Left colon (tissue), 2 donors: ENCODE data around the gene TAOK1. TPM values are rescaled to one million over a fixed set of nuclear protein-coding genes. Genes with fewer than 3 reads are reported as not detected.
"Not testable (repeated sequence)": the region's sequence is repeated elsewhere in the genome, so short reads cannot be mapped to it uniquely, and the experiment has no call there.

Experiments
- ATAC-seq: fragments of 200-7000 bp; cut with Tn5 transposase; one replicate; pipeline ENCODE4 v1.9.1; 2020; ENCODE audit warnings: mild to moderate bottlenecking, moderate library complexity
- DNase-seq, 2 donors: peaks; one replicate each; pipeline ENCODE4 v3.0.0-alpha.2; 2020
- intact Hi-C, 2 donors: fragments of 100-400 bp; cut with DNase I in 1 of 2; cut with micrococcal nuclease in 1 of 2; formaldehyde crosslinking; loops; one replicate each; pipeline versions ENCODE4 v1.11.2 to v1.14.0; 2022; cut with DNase I, micrococcal nuclease
- total RNA-seq, 2 donors: library from RNA; stranded (reverse); fragmentation: NEBNext Ultra II Directional; extraction: Animal tissue kit (Norgen Biotek cat#: 25700); gene quantifications; one replicate each; pipeline ENCODE4 v1.2.1, GENCODE V29; 2021
- donor health status: DM: no; HTN: no; CAD: no.
- donor health status: DM: yes; HTN: yes; CAD: no.

The TAOK1 gene
- total RNA-seq, 2 donors from 2014 or later: 50.6 to 54.9 TPM

DNA sequence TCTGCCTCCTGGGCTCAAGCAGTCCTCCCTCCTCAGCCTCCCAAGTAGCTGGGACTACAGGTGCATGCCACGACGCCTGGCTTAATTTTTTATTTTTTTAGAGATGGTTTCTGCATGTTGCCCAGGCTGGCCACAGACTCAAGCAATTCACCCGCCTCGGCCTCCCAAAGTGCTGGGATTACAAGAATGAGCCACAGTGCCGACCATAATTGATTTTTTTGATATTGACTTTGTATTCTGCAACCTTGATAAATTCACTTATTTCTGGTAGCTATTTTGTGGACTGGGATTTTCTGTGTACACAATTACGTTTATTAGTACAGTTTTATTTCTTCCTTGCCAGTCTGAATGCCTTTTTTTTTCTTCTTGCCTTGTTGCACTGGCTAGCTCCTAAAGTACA, 30.0 kb downstream of the TAOK1 start:
- DNase-seq (no peak), ATAC-seq (no peak)
- intact Hi-C loops: no loop called here

DNA sequence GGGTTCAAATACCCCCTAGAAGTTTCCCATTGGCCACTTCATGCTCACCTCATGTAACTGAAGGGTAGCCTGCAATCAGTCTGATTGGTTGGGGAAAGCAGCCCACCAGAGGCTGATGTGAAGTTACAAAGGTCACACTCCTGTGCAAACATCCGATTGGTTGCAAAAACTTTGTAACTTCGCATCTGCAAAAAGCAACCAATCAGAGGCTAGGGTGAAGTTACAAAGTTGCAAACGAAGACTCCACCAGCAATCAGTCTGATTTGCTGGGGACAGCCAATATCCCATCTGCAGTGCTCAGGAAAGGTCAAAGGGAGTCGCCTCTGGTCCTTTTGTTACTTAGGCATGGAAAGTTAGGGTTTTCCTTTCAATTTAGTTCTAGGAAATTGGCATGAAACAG, 40.1 kb downstream of the TAOK1 start:
- DNase-seq (no peak), ATAC-seq (no peak)
- intact Hi-C loops: no loop called here

DNA sequence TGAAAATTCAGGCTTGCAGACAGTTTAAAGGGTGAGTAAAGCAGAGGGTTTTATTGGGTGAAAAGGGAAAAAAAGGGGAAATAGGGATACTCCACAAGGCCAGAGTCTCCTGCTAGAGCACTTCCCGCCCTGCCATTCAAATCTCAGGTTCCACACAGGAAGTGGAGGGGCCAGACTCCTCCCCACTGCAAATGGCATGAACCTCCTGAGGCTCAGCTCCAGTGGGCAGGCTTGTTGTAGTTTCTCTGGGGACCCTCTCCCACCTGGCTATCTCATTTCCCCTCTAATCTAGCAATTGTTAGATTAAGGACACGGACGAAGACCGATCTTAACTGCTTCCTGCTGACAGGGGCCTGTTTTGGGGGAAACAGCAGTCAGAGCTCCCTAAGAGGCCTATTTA, 43.4 kb downstream of the TAOK1 start:
- DNase-seq (no peak), ATAC-seq (no peak)
- intact Hi-C loops: no loop called here

DNA sequence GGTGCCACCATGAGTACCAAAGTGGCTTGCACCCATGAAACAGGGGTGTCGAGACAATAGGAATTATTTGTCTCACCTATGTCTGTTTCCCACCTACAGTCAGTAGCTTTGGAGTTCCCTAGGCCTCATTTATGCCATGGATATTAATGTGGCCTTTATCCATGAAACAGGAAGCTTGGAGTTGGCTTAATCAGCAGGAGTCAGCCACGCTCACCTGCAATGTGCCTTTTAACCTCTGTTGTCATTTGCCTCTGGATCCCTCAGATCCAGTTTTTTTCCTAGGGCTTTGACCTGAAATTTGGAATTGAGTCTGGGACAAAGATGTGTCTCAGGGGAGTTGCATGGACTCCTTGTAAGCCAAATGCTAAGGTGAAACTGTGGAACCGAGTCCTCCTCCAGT, 44.4 kb downstream of the TAOK1 start:
- no peak for DNase-seq
- ATAC-seq: no peak
- intact Hi-C loops: no loop called here

DNA sequence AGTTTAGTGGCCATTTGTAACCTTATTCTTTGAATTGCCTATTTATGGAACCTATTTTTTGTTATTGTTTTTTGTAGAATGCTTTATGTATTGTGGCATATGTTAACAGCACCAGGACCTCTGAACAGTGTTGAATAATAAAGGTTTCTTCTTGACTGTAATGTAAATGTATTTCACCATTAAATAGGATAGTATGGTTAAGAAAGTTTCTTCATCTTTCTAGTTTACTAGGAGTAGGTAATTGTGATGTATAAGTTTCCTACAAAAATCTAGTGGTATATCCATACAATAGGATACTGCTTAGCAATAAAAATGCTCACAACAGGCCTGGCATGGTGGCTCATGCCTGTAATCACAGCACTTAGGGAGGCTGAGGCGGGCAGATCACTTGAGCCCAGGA, 52.3 kb downstream of the TAOK1 start:
- DNase-seq: no peak
- intact Hi-C loops: no loop called here
- no peak for ATAC-seq

DNA sequence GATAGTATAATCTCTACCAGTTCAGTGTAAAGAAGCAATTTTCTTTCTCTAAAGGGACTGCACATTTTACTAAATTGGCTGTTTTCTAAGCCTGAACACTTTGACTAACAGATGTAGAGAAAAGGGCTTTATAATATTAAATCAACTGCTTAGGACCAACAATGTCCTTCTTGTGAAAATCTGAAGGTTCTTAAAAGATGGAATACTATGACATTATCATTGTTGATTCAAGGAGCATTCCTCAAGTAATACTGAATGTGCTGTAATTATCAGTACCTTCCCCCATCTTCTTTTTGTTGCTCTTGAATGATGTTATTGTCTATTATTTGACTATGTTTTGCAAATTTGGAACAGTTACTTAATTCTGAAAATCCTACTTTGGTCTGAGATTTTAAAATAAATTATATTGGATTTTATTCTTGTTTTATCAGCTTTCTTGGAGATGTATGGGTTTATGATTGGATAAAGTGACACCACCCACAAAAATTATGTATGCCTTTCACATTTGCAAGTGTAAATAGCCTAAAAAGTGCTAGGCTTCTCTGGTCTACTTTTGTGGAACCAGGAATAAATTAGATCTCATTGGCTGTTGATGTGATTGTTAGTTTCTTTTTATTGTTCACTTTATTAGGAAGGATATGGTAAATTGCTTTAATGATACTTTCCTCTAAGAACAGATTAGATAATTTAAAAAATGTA, 53.0 kb downstream of the TAOK1 start:
- no peak for ATAC-seq

DNA sequence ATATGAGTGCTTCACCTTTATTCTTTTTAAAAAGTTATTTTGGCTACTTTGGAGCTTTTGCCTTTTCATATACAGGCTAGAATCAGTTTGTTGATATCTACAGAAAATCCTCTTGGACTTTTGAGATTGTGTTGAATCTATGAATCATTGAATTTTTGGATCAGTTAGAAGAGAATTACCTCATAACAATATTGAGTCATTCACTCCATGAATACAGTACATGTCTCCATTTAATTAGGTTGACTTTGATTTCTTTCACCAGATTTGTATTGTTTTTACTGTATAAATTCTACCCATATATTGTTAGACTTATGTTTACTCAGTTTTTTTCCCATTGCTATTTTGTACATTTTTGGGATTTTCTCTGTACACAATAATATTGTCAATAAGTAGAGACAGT, 54.4 kb downstream of the TAOK1 start:
- intact Hi-C loops: no loop called here
- DNase-seq: no peak
- ATAC-seq: no peak

More for the DNA sequence above, 53.0 kb downstream of the TAOK1 start:
- intact Hi-C loops: no loop called here
- DNase-seq: no peak

DNA sequence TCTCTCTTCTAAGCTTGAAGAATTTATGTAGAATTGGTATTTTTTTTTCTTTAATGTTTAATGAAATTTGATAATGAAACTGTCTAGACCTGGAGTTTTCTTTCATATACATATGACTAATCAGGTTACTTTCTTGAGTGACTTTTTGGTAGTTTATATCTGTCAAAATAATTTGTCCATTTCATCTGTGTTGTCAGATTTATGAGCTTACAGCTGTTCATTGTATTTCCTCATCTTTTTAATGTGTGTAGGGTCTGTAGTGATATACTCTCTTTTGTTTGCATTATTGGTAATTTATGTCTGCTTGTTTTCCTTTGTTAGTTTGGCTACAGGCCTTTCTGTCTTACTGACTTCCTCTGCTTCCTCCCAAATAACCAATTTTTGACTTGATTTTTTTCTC, 55.7 kb downstream of the TAOK1 start:
- intact Hi-C loops: no loop called here
- DNase-seq (no peak), ATAC-seq (no peak)

DNA sequence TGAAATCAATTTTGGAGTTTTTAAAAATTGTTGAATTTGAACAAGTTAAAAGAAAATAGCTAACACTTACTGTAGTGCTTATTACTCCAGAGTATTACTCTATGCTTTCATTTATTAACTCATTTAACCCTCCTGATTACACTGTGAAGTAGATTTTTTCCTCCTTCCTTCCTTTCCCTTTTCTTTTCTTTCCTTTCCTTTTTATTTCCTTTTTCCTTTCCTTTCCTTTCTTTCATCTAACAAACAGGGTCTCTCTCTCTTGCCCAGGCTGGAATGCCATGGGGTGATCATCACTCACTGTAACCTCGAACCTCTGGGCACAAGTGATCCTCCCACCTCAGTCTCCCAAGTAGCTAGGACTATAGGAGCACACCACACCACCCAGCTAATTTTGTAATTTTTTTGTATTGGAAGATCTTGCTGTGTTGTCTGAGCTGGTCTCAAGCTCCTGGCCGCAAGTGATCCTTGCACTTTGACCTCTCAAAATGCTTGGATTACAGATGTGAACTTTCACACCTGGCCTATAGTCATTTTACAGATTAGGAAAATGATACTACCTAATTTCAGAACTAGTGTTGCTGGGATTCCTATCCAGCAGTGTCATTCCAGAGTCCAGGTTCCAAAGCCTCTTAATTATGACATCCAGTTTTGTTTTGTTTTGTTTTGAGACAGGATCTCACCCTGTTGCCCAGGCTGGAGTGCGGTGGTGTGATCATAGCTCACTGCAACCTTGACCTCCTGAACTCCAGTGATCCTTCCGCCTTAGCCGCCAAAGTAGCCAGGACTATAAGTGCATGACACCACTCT, 59.9 kb downstream of the TAOK1 start:
- DNase-seq (no peak), ATAC-seq (peak; percentile 58)
- intact Hi-C loops: no loop called here

DNA sequence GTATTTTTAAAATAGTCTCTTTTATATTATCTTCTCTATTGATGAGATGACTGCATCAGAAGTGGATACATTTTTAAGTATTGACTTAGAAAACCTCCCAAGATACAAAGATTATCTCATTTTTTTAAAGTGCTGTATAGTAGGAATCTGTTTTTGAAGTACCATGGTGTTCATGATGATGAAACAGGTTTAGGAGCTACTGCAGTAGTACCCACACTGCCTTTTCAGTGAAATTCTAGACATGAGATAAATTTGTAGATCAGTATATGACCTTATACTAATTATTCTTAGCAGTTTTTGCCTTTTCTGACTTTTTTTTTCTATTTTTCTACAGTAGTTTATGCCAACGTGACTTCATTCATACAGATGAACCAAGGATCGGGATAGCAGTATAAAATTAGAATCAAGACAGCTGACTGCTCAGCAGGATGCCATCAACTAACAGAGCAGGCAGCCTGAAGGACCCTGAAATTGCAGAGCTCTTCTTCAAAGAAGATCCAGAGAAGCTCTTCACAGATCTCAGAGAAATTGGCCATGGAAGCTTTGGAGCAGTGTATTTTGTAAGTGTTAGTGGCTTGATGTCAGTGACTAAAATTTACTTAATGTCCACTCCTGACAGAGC, 61.1 kb downstream of the TAOK1 start:
- ATAC-seq: no peak
- intact Hi-C loops: no loop called here

DNA sequence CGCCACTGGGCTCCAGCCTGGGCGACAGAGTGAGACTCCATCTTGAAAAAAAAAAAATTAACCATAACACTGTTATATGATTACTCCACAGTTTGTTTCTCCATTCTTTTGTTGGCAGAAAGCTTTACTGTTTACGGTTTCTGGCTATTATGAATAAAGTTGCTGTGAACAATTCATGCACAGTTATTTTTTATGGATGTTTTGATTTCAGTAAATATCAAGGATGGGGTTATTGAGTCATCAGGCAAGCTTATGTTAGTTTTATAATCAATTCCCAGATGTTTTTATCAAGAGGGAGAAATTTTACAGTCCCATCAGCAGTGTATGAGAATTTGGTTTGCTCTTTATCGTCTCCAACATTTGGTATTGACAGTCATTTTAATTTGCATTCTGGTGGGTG, 67.9 kb downstream of the TAOK1 start:
- intact Hi-C loops: no loop called here
- ATAC-seq: no peak
- DNase-seq: no peak

More for the DNA sequence above, 61.1 kb downstream of the TAOK1 start:
- no peak for DNase-seq

DNA sequence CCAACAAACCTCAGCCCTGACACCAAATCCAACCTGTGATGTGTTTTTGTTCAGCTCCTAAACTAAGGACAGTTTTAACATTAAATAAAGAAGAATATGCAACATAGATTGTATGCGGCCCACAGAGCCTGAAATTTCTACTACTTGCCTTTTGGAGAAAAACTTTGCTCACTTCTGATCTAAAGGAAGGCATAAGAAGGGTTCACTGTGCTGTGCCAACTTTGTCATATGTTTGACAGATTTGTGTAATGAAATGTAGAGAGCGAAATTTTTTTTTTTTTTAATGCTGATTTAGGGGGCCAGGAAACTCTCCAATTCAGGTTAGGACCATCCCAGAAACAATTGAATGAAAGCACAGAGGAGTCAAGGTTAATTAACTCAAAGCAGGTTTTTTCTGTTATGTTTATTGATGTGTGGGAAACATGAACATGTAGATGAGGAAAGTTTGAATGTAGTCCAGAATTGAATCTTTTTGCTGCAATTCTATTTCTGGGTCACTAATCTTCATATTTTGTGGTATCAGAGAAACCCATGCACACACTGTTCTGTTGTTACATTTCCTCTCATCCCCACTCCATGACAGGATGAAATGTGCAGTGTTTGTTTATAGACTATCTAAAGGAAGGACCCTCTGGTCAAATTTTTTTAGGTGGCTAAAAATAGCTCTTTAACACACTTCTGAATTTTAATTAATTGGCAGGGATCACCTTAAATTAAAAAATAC, 71.5 kb downstream of the TAOK1 start:
- DNase-seq: no peak
- ATAC-seq: no peak
- intact Hi-C loops: no loop called here

DNA sequence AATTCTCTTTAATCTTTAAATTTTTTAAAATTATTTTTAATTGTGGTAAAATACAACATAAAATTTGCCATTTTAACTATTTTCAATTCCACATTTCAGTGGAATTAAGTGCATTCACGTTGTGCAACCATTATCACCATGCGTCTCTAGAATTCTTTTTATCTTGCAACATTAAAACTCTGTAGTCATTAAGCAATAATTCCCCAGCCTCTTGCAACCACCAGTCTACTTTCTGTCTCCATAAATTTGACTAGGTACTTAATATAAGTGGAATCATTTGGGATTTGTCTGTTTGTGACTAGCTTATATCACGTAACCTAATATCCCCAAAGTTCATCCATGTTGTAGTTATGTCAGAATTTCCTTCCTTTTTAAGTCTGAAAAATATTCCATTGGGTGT, 79.1 kb downstream of the TAOK1 start:
- ATAC-seq (no peak), DNase-seq (no peak)
- intact Hi-C loops: no loop called here

DNA sequence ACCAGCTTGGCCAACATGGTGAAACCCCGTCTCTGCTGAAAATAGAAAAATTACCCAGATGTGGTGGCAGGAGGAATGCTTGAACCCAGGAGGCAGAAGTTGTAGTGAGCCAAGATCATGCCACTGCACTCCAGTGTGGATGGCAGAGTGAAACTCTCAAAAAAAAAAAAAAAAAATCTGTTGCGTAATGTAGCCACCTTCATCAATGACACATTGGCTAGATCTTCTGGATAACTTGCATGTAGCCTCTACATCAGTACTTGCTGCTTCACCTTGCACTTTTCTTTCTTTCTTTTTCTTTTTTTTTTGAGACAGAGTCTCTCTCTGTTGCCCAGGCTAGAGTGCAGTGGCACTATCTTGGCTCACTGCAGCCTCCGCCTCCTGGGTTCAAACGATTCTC, 83.3 kb downstream of the TAOK1 start:
- DNase-seq, ATAC-seq, intact Hi-C loops: not testable (repeated sequence)

DNA sequence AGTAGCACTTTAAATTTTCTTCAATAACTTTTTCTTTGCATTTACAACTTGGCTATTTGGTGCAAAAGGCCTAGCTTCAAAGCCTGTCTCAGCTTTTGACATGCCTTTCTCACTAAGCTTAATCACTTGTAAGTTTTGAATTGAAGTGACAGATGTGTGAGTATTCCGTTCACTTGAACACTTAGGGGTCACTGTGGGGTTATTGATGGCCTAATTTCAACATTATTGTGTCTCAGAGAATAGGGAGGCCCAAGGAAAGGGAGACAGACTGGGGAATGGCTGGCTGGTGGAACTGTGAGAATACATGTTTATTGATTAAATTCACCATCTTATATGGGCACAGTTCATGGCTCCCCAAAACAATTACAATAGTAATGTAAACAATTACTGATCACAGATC, 84.1 kb downstream of the TAOK1 start:
- intact Hi-C loops: no loop called here
- no peak for ATAC-seq
- DNase-seq: no peak

DNA sequence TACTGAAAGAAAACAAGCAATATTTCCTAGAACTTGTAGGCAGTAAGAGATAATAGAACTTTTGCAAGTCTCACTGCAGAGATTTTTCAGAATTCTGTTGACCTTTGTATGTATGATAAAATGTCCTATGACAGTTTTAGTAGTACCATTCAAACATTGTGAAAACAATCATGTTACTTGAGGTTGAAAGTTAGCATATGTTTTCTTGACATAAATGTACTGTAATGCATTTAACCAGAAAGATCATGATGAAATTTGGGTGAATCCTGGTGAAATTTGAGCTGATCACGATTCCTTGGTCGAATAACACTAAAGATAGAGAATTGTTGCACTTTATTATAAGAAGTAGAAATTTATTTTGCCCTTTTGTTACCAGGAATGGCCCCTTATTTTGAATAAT, 85.7 kb downstream of the TAOK1 start:
- no peak for DNase-seq
- no peak for ATAC-seq
- intact Hi-C loops: no loop called here

DNA sequence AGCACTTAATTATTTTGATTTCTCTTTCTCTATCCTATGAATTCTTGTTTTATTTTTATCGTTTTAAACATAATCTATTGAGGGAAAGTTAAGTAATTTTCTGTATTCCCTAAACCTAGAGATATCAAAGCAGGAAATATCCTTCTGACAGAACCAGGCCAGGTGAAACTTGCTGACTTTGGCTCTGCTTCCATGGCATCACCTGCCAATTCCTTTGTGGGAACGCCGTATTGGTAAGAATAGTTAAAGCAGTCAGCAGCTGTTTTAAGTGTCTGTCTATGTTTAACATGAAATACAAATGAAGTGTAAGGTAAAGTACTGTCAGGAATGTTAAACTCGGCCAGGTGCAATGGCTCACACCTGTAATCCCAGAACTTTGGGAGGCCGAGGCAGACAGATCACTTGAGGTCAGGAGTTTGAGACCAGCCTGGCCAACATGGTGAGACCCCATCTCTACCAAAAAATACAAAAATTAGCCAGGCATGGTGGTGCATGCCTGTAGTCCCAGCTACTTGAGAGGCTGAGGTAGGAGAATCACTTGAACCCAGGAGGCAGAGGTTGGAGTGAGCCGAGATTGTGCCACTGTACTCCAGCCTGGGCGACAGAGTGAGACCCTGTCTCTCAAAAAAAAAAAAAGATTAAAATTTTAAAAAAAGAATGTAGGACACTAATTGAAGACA, 90.2 kb downstream of the TAOK1 start:
- ATAC-seq, intact Hi-C loops, DNase-seq: not testable (repeated sequence)

DNA sequence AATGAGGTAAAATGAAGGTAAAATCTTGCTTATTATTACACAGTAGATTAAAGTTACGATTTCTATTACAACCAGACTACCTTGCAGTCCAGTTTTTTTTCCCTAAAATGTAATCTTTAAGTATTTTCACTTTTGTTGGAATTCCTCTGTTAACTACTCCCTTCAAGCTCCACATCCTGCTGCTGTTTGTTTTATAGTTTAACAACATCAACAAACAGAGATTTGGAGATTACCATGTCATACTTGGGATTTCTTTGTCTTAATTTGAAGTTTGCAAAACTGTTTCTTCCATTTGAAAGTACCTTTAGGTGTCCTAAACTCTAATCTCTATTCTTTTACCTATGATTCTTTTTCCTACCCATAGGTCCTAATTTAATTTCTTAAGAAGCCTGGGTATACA, 93.3 kb downstream of the TAOK1 start:
- intact Hi-C loops: no loop called here
- ATAC-seq (no peak), DNase-seq (no peak)

DNA sequence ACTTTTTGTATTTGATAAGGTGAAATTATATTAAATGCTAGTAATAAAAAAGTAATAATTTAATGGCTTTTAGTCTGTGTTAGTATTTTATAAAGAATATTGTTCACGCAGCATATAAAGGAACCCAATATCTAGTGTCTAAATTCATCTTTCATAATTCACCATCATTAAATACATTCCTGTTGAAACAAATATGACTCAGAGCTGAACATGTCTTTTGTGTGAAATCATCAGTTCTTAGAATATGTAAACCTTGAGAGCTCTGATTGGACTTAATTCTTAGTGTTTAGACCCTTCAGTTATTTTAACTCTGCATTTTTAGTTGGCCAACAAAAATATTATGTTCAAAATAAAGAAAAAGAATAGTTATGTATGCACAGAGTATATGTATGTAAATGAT, 104.8 kb downstream of the TAOK1 start:
- intact Hi-C loops: no loop called here
- DNase-seq (no peak), ATAC-seq (no peak)
